Measurements from ENCODE around the gene PARP16. TPM values are rescaled to one million over a fixed set of nuclear protein-coding genes. Genes with fewer than 3 reads are reported as not detected.

PARP16 gene
- total RNA-seq, 1 experiment from 2014 or later, result 5.8 TPM

DNA sequence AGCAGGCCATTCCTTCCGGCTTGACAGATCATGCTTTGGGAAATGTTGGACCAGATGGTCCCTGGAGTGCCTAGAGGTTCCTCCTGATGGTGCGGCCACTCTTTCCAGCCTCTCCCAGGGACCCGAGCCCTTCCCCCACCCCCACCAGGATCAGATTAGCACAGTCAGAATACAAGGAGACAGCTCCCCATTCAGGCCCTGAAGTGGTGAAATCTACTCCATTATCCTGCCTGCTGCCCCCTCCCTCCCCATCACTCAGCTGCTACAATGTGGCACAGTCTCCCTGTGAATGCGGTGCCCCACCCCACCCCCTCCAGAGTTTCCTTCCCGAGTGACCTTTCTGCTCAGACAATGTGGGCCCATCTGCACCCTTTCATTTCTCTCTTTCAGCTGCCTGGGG lies 47.2 kb upstream of the PARP16 start:
- intact Hi-C loops (cut with micrococcal nuclease; ENCODE audit: unreplicated experiment), result no loop called here
- peaks cover 98% of the 10 kb centered on the region for H3K27me3 Mint-ChIP-seq (ENCODE audit: unreplicated experiment)
- no peak overlapping the region for H3K27ac Mint-ChIP-seq (ENCODE audit: unreplicated experiment)
- H3K9me3 Mint-ChIP-seq (ENCODE audit: low read depth, unreplicated experiment), result no peaks in the 10 kb centered on the region
- H3K4me1 Mint-ChIP-seq (ENCODE audit: low read depth, unreplicated experiment), result no peaks in the 10 kb centered on the region
- DNase-seq, result no peak
- CTCF ChIA-PET, result interaction anchor here (0.7 kb wide), 1 partner anchor 43 kb away, joined by 3 read pairs; no protein-coding TSS in a partner anchor
- no TSS peak for BruUV-seq (replicated peaks)
- no peaks in the 10 kb centered on the region for H3K36me3 Mint-ChIP-seq (ENCODE audit: insufficient read depth, unreplicated experiment)
- TF ChIP-seq, protein P1, sequence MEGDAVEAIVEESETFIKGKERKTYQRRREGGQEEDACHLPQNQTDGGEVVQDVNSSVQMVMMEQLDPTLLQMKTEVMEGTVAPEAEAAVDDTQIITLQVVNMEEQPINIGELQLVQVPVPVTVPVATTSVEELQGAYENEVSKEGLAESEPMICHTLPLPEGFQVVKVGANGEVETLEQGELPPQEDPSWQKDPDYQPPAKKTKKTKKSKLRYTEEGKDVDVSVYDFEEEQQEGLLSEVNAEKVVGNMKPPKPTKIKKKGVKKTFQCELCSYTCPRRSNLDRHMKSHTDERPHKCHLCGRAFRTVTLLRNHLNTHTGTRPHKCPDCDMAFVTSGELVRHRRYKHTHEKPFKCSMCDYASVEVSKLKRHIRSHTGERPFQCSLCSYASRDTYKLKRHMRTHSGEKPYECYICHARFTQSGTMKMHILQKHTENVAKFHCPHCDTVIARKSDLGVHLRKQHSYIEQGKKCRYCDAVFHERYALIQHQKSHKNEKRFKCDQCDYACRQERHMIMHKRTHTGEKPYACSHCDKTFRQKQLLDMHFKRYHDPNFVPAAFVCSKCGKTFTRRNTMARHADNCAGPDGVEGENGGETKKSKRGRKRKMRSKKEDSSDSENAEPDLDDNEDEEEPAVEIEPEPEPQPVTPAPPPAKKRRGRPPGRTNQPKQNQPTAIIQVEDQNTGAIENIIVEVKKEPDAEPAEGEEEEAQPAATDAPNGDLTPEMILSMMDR (IDR thresholded peaks at IDR 0.05; ENCODE audit: unreplicated experiment), result no peak
- H3K4me3 Mint-ChIP-seq (ENCODE audit: low read depth, unreplicated experiment), result no peak overlapping the region

DNA sequence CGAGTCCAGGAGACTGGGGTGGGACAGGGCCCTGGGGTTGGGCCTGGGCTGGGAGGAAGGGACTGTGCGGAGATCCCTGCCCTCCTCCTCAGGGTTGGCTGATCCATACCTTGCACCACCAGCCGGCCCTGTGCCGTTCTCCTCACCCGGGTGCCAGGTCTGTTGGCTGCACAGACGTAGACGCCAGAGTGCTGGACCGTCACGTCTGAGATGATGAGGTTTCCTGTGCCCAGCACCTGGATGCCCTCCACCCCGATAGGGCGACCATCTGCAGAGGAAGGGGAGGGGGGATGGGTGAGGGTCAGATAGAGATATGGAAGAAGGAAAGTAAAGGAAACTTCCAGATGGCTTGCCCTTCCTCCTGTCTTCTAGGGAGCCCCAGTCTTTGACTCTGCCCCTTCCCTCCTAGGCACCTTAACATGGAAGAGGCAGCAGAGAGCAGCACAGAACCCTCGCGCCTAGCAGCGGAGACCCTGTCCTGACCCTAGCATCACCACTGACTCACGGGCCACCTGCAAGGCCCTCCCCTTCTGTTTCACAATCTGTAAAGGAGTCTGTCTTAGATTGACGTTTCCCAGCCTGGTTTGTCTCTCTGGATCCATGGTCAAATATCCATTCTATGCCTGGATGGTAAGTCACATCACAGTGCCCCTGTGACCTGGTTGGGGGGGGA lies 46.6 kb upstream of the PARP16 start:
- CTCF ChIA-PET, result no interaction called here
- no peaks in the 10 kb centered on the region for H3K36me3 Mint-ChIP-seq (ENCODE audit: insufficient read depth, unreplicated experiment)
- H3K27ac Mint-ChIP-seq (ENCODE audit: unreplicated experiment), result no peak overlapping the region
- no peaks in the 10 kb centered on the region for H3K4me1 Mint-ChIP-seq (ENCODE audit: low read depth, unreplicated experiment)
- DNase-seq, result no peak
- H3K4me3 Mint-ChIP-seq (ENCODE audit: low read depth, unreplicated experiment), result no peak overlapping the region
- intact Hi-C loops (cut with micrococcal nuclease; ENCODE audit: unreplicated experiment), result no loop called here
- no peaks in the 10 kb centered on the region for H3K9me3 Mint-ChIP-seq (ENCODE audit: low read depth, unreplicated experiment)
- TF ChIP-seq, protein P1 (IDR thresholded peaks at IDR 0.05; ENCODE audit: unreplicated experiment), result no peak
- no TSS peak for BruUV-seq (replicated peaks)
- H3K27me3 Mint-ChIP-seq (ENCODE audit: unreplicated experiment), result peaks cover 96% of the 10 kb centered on the region

DNA sequence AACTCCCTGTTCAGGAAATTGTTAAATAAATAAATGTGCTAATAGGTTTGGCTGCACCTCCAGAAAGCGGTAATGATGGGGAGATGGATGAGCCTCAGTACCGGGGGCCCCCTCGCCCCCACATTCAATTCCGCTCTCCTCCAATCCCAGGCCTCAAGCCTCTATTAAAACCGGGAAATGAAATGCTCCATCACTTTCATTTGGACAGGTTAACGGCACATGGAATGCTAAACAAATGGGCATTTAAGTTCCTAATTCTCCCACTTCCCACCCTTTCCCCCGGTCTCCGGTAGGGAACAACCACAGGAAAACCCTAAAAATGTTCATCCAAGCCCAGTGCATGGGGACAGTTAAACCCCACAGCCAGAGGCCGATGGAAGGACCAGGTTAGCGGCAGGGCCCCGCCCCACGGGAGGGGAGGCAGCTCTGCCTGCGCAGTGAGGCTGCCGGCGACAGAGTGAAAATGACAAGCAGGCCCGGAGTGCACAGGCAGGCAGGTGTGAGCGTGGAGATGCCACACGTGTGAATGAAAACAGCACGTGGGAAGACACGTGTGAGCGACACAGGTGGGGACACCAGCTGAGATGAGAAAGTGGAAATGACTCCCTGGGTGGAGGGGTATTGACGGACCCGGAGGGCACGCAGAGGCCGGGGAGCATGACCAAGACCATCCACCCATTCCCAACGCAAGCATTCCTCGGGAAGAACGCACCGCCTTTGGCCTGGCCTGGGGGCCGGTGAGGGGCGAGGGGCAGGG lies 45.9 kb upstream of the PARP16 start:
- no peaks in the 10 kb centered on the region for H3K36me3 Mint-ChIP-seq (ENCODE audit: insufficient read depth, unreplicated experiment)
- BruUV-seq (replicated peaks), result no TSS peak
- no peaks in the 10 kb centered on the region for H3K9me3 Mint-ChIP-seq (ENCODE audit: low read depth, unreplicated experiment)
- CTCF ChIA-PET, result no interaction called here
- no peak for DNase-seq
- peaks cover 89% of the 10 kb centered on the region for H3K27me3 Mint-ChIP-seq (ENCODE audit: unreplicated experiment)
- TF ChIP-seq, protein P1 (IDR thresholded peaks at IDR 0.05; ENCODE audit: unreplicated experiment), result no peak
- no peak overlapping the region for H3K27ac Mint-ChIP-seq (ENCODE audit: unreplicated experiment)
- no peaks in the 10 kb centered on the region for H3K4me1 Mint-ChIP-seq (ENCODE audit: low read depth, unreplicated experiment)
- intact Hi-C loops (cut with micrococcal nuclease; ENCODE audit: unreplicated experiment), result no loop called here
- H3K4me3 Mint-ChIP-seq (ENCODE audit: low read depth, unreplicated experiment), result no peak overlapping the region

DNA sequence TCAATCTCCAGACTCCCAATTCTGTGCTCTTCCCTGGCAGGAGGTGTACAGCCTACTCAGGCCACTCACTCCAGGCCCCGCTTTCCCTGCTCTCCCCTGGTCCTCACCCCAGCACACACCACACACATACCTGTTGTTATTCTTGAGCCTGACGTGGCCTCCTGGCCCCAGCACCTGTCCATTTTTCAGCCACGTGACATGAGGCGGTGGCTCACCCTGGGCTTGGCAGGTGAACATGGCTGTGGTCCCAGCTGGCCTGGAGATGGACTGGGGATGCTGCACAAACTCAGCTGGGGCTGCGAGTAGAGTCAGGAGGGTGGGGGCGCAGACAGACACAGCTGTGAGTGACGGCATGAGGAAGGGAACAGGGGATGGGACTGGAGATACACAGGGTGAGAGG lies 45.1 kb upstream of the PARP16 start:
- no TSS peak for BruUV-seq (replicated peaks)
- Mint-ChIP-seq H3K27ac (ENCODE audit: unreplicated experiment) (no peak overlapping the region), H3K9me3 (ENCODE audit: low read depth, unreplicated experiment) (no peaks in the 10 kb centered on the region), H3K27me3 (ENCODE audit: unreplicated experiment) (peaks cover 84% of the 10 kb centered on the region), H3K4me3 (ENCODE audit: low read depth, unreplicated experiment) (no peak overlapping the region), H3K36me3 (ENCODE audit: insufficient read depth, unreplicated experiment) (no peaks in the 10 kb centered on the region), H3K4me1 (ENCODE audit: low read depth, unreplicated experiment) (no peaks in the 10 kb centered on the region)
- CTCF ChIA-PET, result interaction anchor here (1.7 kb wide), 1 partner anchor 8 kb away, joined by 3 read pairs; no protein-coding TSS in a partner anchor
- TF ChIP-seq, protein P1 (IDR thresholded peaks at IDR 0.05; ENCODE audit: unreplicated experiment), result no peak
- no peak for DNase-seq
- intact Hi-C loops (cut with micrococcal nuclease; ENCODE audit: unreplicated experiment), result no loop called here
